ENCODE results near the gene AR.

DNA sequence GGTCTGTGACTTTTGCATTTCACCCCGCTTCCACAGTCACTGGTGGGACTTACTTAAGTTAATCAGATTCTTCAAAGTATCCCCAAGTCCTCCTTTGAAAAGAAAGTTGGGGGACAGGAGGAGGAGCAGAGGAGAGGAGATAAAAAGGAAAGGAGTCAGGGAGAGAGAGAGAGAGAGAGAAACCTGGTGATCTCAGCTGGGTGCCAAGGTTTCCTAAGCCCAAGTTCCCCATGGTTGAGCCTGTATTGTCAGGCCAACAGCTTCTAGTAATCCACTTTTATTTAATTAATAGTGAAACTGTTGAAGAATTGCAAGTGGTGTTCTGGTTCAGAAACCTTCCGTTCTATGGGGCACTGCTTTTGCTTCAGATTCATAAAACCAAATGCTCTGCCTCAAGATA, 91.6 kb downstream of the AR start:
- TF ChIP-seq POLR2A (IDR thresholded peaks at IDR 0.05; ENCODE audit: low read depth, low read length), result no peak
- TF ChIP-seq, protein P1, sequence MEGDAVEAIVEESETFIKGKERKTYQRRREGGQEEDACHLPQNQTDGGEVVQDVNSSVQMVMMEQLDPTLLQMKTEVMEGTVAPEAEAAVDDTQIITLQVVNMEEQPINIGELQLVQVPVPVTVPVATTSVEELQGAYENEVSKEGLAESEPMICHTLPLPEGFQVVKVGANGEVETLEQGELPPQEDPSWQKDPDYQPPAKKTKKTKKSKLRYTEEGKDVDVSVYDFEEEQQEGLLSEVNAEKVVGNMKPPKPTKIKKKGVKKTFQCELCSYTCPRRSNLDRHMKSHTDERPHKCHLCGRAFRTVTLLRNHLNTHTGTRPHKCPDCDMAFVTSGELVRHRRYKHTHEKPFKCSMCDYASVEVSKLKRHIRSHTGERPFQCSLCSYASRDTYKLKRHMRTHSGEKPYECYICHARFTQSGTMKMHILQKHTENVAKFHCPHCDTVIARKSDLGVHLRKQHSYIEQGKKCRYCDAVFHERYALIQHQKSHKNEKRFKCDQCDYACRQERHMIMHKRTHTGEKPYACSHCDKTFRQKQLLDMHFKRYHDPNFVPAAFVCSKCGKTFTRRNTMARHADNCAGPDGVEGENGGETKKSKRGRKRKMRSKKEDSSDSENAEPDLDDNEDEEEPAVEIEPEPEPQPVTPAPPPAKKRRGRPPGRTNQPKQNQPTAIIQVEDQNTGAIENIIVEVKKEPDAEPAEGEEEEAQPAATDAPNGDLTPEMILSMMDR (conservative IDR thresholded peaks at IDR 0.05; ENCODE audit: low read depth, low read length), result no peak
- TF ChIP-seq SMC3 (IDR thresholded peaks at IDR 0.05; ENCODE audit: low read depth, low read length), result no peak
- TF ChIP-seq RAD21 (IDR thresholded peaks at IDR 0.05; ENCODE audit: low read length), result no peak
- no peak for TF ChIP-seq CEBPB (IDR thresholded peaks at IDR 0.05; ENCODE audit: low read depth, low read length)
- TF ChIP-seq, protein P2, sequence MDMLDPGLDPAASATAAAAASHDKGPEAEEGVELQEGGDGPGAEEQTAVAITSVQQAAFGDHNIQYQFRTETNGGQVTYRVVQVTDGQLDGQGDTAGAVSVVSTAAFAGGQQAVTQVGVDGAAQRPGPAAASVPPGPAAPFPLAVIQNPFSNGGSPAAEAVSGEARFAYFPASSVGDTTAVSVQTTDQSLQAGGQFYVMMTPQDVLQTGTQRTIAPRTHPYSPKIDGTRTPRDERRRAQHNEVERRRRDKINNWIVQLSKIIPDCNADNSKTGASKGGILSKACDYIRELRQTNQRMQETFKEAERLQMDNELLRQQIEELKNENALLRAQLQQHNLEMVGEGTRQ (IDR thresholded peaks at IDR 0.05; ENCODE audit: low read depth, low read length), result no peak
- no peak for TF ChIP-seq MXI1 (IDR thresholded peaks at IDR 0.05; ENCODE audit: borderline replicate concordance, low read depth, low read length)
- TF ChIP-seq CHD1 (IDR thresholded peaks at IDR 0.05; ENCODE audit: low read depth, low read length), result no peak
- no peak for TF ChIP-seq RFX5 (IDR thresholded peaks at IDR 0.05; ENCODE audit: low read depth, low read length)
- no peak for TF ChIP-seq BHLHE40 (IDR thresholded peaks at IDR 0.05; ENCODE audit: low read depth, low read length)
- TF ChIP-seq NFE2L2 (IDR thresholded peaks at IDR 0.05; ENCODE audit: low read depth, low read length), result no peak
- TF ChIP-seq FOS (IDR thresholded peaks at IDR 0.05; ENCODE audit: low read depth, low read length), result no peak

Measured in IMR-90 (cell line).